ENCODE data around the gene TNIP1. TPM values are rescaled to one million over a fixed set of nuclear protein-coding genes. Genes with fewer than 3 reads are reported as not detected.

Gene TNIP1
- total RNA-seq, 1 experiment from 2014 or later, result 342 TPM

DNA sequence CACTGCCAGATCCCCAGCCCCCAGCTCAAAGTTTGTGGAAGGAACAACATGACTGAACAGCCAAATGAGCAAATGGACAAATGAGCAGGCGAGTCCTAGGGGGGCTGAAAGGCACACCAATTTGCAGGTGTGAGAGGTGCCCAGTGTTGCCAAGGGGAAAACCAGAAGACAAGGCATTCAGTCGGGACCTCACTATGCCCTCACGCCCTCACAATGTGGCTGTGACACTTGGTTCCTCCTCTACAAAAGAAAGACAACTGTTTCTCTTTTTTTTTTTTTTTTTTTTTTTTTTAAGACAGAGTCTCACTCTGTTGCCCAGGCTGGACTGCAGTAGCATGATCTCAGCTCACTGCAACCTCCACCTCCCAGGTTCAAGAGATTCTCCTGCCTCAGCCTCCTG, 28.0 kb downstream of the TNIP1 start:
- no peak for DNase-seq (ENCODE audit: unreplicated experiment)
- H3K36me3 Mint-ChIP-seq (ENCODE audit: insufficient read depth, unreplicated experiment), result peaks cover 100% of the 10 kb centered on the region
- H3K27me3 Mint-ChIP-seq (ENCODE audit: insufficient read depth, unreplicated experiment), result no peaks in the 10 kb centered on the region
- H3K27ac Mint-ChIP-seq (ENCODE audit: low read depth, unreplicated experiment), result peak overlapping the region; percentile 62
- TF ChIP-seq, protein P1, sequence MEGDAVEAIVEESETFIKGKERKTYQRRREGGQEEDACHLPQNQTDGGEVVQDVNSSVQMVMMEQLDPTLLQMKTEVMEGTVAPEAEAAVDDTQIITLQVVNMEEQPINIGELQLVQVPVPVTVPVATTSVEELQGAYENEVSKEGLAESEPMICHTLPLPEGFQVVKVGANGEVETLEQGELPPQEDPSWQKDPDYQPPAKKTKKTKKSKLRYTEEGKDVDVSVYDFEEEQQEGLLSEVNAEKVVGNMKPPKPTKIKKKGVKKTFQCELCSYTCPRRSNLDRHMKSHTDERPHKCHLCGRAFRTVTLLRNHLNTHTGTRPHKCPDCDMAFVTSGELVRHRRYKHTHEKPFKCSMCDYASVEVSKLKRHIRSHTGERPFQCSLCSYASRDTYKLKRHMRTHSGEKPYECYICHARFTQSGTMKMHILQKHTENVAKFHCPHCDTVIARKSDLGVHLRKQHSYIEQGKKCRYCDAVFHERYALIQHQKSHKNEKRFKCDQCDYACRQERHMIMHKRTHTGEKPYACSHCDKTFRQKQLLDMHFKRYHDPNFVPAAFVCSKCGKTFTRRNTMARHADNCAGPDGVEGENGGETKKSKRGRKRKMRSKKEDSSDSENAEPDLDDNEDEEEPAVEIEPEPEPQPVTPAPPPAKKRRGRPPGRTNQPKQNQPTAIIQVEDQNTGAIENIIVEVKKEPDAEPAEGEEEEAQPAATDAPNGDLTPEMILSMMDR (IDR thresholded peaks at IDR 0.05; ENCODE audit: unreplicated experiment), result no peak
- H3K4me1 Mint-ChIP-seq (ENCODE audit: insufficient read depth, unreplicated experiment), result no peaks in the 10 kb centered on the region
- BruUV-seq (replicated peaks), result no TSS peak
- no peak overlapping the region for H3K4me3 Mint-ChIP-seq (ENCODE audit: unreplicated experiment)
- intact Hi-C loops (cut with micrococcal nuclease), result no loop called here
- CTCF ChIA-PET, result interaction anchor here (0.6 to 40.7 kb wide), 23 partner anchors 13 to 1762 kb away, joined by 3 to 1587 read pairs (median 14); partner anchors contain the start of gene TNIP1
- no peaks in the 10 kb centered on the region for H3K9me3 Mint-ChIP-seq (ENCODE audit: unreplicated experiment)
- POLR2A ChIA-PET, result interaction anchor here (1.3 to 5.4 kb wide), 4 partner anchors 11 to 62 kb away, joined by 3 to 21 read pairs (median 8); no protein-coding TSS in a partner anchor

DNA sequence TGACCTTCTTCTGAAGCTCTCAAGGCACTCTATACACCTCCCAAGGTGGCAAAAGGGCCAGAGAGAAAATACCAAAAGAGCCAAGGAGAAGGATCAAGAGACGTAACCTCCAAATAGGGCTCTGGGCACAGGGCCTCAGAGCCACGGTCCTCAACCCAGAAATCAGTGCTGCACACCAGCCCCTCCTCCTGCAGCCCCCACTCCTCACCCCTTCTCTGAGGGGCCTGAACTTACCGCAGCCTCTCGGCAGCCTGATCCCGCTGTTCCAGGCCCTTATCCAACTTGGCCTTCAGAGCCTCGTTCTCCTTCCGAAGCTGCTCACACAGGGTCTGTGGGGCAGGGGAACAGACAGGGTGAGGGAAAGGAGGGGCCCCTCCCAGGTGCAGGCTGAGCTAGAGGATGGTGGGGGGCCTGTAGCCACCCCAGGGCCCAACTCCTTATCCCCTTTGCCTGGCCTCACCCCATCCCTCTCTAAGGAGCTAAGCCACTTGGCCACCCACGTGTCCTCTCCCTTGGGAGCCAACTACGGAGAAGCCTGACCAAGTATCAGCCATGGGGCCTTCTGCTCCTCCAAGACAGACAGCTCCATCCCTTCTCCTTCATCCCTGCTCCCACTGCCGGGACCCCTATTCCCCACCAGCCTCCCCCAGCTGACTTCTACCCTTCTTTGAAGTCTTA, 28.8 kb downstream of the TNIP1 start:
- Mint-ChIP-seq H3K4me1 (ENCODE audit: insufficient read depth, unreplicated experiment) (no peaks in the 10 kb centered on the region), H3K27ac (ENCODE audit: low read depth, unreplicated experiment) (peak overlapping the region; percentile 62), H3K27me3 (ENCODE audit: insufficient read depth, unreplicated experiment) (no peaks in the 10 kb centered on the region), H3K36me3 (ENCODE audit: insufficient read depth, unreplicated experiment) (peaks cover 100% of the 10 kb centered on the region), H3K4me3 (ENCODE audit: unreplicated experiment) (no peak overlapping the region), H3K9me3 (ENCODE audit: unreplicated experiment) (no peaks in the 10 kb centered on the region)
- ChIA-PET POLR2A (interaction anchor here (0.7 to 5.4 kb wide), 5 partner anchors 10 to 63 kb away, joined by 3 to 21 read pairs (median 6); partner anchors contain the start of gene TNIP1), CTCF (interaction anchor here (0.6 to 40.7 kb wide), 45 partner anchors 14 to 1761 kb away, joined by 3 to 1587 read pairs (median 5); partner anchors contain the start of gene TNIP1)
- intact Hi-C loops (cut with micrococcal nuclease), result loop anchor here (1.0 to 2.0 kb wide), 4 partner anchors 29 to 187 kb away; partner anchors contain the start of gene TNIP1
- DNase-seq (ENCODE audit: unreplicated experiment), result no peak
- TF ChIP-seq, protein P1 (IDR thresholded peaks at IDR 0.05; ENCODE audit: unreplicated experiment), result no peak
- BruUV-seq (replicated peaks), result no TSS peak

DNA sequence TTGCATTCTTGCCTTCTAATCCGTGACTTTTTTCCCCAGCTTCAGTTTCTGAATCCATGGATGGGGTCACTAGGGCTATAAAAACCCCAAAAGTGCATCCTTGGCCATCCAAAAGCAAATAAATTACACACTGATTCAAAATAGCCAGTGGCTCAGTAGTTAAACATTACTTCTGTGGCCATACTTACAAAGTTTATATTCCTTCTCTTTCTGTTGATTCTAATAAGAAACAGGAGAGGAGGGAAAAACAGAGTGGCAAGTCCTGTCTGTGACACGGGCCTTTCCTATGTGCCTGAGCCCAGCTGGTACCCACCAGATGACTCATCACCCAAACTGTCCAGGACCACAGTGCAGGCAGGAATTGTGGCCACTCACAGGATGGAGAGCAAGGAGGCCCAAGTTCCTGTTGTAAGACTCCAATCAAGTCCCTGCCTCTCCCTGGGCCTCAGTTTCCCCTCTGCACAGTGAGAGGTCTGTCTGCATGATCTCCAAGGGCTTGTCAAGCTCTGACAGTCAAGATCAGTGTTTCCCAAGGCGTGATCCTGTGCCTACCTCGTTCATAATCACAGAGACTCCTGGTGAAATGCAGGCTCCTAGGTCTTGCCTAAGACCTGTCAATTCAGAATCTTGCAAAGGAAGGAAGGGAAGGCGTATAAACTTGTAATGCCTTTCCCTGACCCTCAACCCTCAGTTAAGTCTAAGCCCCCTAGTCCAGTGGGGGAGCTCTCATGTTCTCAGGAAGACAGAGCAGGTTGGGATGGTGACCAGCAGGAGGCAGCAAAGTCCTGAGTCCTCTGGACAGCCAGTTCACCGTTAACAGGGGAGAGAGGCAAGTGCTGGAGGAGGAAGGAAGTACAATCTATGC, 29.5 kb downstream of the TNIP1 start:
- peak; percentile 83 for DNase-seq (ENCODE audit: unreplicated experiment)
- H3K4me3 Mint-ChIP-seq (ENCODE audit: unreplicated experiment), result no peak overlapping the region

More for the DNA sequence above, 29.5 kb downstream of the TNIP1 start:
- TF ChIP-seq, protein P1 (IDR thresholded peaks at IDR 0.05; ENCODE audit: unreplicated experiment), result peak; percentile 89
- Mint-ChIP-seq H3K36me3 (ENCODE audit: insufficient read depth, unreplicated experiment) (peaks cover 100% of the 10 kb centered on the region), H3K27ac (ENCODE audit: low read depth, unreplicated experiment) (peak overlapping the region; percentile 62), H3K4me1 (ENCODE audit: insufficient read depth, unreplicated experiment) (no peaks in the 10 kb centered on the region), H3K9me3 (ENCODE audit: unreplicated experiment) (no peaks in the 10 kb centered on the region), H3K27me3 (ENCODE audit: insufficient read depth, unreplicated experiment) (no peaks in the 10 kb centered on the region)
- POLR2A ChIA-PET, result interaction anchor here (0.7 to 5.4 kb wide), 5 partner anchors 9 to 64 kb away, joined by 3 to 21 read pairs (median 6); partner anchors contain the start of gene TNIP1
- CTCF ChIA-PET, result interaction anchor here (0.6 to 40.7 kb wide), 46 partner anchors 15 to 1335 kb away, joined by 3 to 1587 read pairs (median 5); partner anchors contain the start of gene TNIP1
- intact Hi-C loops (cut with micrococcal nuclease), result loop anchor here (1.0 to 2.0 kb wide), 4 partner anchors 30 to 188 kb away; partner anchors contain the start of gene TNIP1
- no TSS peak for BruUV-seq (replicated peaks)
